ENCODE results near the gene ZAR1L.

Gene ZAR1L

DNA sequence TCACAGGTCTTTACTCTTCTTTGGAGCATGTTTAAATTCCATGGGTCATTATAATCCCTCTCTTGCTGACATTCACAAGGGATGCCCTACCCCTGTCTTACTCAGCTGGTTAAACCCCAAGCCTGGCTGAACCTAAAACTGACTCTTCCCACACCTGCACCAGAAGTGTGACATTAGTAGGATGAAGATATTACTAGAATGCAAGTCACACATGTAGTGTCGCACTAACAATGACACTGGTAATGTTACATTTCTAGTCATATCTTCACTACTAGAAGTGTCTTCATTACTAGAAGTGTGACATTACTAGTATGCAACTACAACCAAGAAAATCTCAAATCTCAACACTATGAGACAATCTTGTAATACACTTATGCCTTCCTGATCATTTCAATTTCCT is 14.2 kb downstream of the ZAR1L start:
- DNase-seq = no peak

DNA sequence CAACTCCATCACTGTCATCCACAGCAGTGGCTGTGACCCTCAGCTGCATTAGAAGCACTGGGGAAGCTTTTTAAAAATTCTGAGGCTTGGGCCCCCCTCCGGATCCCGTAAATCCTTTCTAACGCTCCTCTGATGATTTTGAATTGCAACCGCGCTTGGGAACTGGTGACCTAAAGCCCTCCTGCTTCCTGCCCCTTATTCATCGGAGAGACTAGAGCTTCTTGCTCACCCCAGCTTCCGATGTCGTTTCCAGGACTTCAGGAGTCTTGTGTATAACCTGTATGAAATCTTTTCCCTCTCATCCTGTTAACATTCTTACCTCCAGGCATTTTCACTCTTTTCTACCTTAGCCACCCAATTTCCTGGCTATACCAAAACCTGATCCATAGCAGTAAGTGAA is 14.8 kb downstream of the ZAR1L start:
- DNase-seq = no peak

DNA sequence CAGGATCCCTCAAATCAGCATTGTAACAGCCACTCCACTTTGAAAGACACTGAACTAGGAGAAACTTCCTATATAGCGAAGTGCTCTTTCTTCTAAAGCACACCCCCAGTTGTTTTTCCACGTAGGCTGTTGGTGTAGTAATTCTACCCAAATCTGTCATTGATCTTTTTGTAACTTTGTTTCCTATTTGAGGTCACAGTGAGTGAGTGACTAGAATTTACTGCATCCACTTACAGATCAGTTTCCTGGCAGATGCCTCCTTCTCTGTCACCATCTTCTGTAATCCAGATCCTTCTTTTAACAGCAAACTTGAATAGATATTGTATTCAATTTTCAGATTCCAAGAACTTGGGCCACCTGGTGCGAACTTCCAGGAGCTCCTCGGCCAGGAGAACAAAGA is 15.3 kb downstream of the ZAR1L start:
- DNase-seq = no peak

DNA sequence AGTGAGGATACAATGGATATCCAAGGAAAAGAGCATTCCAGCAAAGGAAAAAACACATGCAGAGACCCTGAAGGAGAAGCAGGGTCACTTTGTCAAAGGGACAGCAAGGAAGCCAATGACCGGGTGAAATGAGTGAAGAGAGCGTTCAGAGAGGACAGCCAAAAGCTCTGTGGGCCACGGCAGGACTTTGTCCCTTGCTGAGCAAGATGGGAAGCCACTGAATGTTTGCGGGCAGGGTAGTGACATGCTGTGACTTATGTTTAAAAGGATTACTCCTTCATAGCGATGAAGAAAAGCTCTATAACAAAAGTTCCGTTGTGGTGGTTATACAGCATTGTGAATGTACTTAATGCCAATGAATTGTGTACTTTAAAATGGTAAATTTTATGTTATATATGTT is 16.5 kb downstream of the ZAR1L start:
- DNase-seq = no peak

DNA sequence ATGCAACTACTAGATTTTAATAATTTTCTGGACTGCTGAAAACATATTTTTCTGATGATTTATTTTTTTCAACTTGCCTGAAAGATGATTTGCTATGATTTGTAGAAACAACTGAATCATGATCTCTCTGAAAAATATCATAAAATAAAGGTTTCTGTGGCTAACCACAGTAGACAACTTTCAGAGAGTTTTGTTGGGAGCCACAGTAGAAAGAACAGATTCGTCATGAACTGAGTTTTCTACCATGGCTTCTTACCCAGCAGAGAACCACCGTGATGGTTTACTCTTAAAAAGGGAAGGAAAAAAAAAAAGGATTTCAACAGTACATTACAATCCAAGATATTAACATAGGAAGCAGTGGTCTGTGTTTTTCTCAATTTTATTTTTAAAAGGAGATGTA is 18.0 kb downstream of the ZAR1L start:
- no peak for DNase-seq

DNA sequence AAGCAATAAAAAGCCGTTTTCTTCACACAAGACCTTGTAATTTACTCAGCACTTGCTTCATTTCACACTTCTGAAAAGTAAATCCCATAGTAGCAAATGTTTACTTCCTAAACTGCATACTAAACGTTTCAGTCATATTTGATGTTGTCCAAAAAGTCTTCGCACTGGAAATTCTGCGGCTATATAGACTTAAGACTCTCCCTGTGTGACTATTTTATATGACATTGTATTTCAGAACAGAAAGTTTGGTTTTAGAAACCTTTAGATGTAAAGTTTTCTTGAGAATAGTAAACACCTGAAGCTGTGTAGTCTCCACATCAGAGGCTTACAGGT is 29.6 kb downstream of the ZAR1L start:
- no peak for DNase-seq

DNA sequence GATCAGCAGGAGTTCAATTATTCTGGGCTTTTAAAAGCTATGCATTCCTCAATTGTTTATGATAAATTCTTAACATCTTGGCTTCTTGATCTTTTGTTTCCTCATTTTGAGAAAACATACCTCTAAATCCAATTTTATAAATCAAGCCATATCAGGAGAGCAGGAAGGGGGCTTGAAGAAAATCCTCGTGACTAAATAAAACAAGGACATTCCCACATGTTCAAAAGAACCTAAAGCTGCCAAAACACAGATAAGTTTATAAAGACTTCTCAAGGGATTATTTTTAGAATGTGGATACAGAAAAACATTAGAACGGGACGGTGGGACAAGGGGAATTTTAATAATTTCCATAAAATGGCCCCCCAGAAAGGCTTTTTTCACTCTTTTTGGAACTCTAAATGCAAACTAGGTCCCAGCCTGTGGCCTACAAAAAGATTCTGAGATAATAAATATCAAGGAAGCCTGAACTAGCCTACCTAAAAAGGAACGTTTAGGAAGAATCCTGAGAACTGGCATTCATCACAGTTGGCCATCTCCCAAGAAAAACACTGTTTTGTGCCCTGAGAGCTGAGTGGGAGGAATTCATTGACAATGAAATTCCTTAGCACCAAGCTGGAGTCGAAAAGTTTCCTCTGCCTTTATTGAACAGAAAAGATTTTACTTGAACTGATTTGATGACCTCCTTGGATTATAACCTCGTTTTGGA is 30.1 kb downstream of the ZAR1L start:
- DNase-seq = no peak

DNA sequence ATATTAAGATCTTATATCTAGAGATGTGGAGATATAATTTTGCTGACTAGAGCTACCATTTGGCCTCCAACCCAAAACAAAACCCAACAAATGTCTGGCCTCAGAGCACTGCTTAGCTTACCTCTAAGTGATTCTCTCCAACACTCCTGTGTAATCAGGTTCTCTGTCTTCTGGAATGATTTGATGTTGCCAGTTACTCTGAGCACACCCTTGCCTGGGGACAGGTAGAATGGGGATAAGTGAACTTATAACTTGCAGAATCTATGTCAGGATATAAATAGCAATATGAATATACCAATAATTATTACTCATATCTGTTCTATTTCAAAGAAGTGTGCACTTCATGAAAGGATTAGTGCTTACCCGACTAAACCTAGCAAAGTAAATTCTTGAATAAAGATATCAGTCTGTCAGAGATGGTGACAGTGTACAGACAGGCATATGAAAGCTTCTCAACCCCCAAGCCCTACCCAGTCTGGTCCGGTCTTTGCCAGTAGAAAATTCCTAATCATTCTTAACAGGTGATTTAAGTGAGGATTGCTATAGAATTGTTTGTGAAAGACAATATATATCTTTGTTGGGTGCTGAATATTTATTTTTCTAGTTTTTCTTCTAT is 33.0 kb downstream of the ZAR1L start:
- DNase-seq = no peak

DNA sequence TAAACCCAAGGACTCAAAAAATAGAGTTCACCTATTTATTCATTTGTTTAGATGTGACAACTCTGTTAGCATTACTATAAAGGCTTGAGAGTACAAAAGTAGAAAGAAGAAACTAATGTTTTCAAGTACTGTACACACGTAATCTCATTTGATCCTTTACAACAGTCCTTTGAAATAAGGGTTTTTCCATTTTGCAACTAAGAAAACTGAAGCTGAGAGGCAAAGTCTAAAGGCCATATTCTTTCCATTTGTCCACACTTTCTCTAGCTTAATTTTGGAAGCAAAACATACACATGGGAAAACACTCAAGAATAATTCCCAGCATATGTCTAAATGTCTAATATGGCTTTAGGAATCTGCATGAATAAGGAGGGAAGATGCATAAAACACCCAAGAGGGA is 34.1 kb downstream of the ZAR1L start:
- no peak for DNase-seq

DNA sequence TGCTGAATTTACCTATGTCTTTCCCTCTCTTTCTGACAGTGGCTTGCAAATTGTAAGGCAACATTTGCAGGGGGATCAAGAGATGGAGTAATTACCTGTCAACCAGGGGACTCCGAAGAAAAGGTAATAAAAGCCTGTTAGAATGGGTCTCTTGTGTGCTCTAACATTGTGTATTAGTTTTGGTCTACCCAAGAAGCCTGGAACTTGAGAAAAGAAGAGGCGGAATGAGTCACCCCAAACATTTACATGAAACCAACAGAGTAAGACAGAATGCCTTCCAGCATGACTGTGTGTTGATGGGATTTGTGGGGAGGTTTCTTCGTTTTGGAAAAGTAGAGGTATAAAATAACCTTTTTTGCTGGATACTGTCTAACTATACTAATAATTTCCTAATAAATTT is 36.7 kb downstream of the ZAR1L start:
- DNase-seq = no peak

DNA sequence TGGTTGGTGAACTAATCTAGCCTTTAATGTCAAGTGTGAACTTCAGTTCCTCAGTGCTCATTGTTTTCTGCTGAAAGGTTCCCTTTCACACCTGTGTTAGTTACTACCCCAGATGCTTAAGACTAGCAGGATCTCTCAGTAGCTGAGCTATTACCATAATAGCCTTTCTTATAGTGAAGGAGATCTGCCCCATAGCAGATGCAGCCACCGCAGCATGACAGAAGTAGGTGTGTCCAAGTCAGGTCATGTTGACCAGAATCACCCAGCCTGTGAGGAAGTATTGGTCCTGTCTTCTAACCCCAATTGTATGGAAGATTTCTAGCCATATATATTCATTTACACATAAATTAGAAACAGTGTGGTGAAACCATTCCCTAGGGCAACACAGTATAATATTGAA is 37.3 kb downstream of the ZAR1L start:
- no peak for DNase-seq

DNA sequence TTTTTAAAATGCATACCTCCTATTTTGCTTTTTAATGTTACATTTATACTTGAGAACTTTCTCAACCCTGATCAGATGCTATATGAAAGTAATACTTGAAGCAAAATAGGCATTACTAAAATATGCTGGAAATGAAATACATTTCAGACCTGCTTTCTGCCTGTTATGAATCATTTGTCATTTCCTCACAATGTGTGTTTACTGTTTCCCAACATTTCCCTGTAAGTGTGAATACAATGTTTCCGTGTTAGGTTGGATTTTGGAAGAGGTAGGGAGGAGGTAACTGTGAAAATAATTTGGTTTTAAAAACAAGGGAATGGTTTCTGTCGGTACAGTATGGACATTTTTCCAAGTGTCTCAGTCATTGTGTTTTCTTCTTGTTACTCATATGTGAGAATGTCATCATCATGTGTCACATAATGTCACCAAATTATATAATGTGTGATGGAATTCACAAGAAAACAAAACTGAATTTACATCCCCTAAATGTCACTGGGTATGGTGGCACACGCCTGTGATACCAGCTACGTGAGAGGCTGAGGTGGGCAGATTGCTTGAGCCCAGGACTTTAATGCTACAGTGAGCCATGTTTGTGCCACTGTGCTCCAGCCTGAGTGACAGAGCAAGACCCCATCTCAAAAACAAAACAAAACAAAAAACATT is 43.0 kb downstream of the ZAR1L start:
- no peak for DNase-seq

DNA sequence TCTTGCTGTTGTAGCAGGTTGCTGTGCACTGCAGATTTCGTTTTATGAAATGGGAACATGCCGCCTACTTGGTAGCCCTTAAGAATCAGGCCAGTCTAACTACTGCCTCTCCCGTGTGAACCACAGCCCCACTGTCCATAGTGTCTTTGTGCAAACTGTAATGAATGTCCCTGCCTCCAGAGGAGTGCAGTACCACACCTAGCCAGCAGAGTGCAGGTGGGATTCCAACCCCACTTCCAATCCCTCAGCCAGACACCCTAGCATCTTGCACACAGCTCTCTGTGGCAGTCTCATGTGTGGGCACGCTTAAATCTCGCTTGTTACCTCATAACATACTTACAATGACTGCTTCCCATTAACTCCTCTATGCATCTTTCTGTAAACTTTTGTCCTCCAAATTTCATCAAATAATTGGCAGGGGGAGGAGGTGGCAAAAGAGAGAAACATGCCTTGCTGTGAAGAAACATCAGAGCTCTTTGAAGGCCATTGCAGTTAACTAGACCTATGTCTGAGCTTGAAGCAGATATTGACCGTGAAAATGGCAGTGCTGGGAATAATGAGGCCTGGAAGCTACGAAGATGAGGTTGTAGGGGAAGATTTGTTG is 47.2 kb downstream of the ZAR1L start:
- DNase-seq = no peak

DNA sequence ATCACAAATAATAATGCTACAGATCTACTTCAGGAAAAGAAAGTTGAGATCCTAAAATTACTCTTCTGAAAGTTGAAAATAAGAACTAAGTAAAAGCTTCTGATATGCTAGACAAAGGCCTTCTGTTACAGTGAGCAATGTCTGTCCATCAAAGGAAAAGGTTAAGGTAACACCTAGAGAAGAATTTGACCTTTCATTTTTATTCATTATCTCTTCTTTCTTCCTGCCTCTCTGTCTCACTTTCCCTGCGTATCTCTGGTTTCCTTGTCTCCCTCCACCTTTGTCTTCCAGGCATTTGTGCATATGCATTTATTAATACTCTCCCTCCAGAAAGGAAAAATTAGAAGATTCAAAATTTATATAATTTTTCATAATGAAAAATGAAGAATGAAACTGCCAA is 49.0 kb downstream of the ZAR1L start:
- no peak for DNase-seq

DNA sequence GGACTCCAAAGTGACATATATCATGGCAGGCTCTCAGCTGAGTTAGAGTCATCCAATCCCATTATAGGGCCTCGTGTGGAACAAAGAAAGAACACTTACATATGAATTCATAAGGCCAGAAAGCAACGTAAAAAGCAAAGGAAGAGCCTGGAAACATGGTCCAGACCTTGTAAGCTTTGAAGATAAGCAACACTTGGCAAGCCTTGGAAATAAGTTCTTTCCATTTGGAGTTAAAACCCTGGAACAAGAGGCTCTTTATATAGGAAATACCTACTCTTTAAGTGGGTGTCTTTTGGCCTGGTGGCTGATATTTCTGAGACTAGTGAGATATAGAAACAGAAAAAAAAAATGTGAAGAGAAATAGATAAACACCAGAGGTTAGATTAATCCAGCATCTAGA is 49.4 kb downstream of the ZAR1L start:
- DNase-seq = no peak

DNA sequence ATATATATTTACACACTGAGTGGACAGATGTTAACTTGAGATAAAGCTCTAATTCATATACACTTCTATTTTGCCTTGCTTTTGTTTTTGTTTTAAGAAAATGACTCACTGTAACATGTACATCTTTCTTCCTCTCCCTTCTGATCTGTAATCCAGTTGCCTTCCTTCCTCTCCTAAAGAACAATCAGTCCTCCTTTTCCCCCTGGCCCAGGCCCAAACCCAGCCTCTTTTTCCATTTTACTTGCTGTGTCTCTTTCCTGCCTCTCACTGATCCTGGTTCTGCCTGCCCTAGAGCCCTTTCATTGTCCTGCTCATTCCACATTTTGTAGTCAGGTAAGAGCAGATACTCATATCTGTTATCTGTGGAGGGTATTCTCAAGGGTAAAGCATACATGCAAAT is 50.8 kb downstream of the ZAR1L start:
- no peak for DNase-seq

DNA sequence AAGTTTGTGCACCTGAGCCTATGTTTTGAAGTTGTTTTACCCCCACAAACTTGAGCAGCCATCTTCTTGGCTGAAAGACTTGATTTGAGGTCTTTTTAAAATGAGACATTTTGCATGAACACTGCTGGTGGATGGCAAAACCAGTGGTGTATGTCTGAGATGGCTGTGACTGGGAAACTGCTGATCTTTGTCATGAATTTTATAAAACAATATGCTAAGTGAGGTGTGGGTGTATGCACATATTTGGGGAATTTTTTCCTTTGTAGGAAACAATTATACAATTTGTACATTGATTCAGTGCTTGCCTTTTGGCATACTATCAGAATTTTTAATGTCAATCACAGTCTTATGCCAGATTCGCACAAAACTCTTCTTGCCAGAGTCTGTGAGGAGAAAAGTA is 52.5 kb downstream of the ZAR1L start:
- DNase-seq = no peak

DNA sequence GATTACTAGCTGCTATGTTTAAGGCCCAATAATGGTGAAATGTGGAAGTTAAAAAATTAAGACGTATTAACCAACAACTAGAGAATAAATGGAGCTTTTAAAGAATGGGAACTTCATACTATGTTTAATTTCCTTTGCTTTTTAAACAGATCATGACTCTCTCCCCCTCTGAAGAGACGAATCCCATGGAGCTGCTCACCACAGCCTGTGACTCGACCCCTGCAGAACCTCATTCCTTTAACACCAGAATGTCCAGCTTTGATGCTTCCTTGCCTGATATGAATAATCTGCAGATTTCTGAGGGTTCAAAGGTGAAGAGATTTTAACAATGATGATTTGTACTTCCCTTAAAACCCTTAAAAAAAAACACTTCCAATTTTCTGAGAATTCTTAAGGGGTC is 53.0 kb downstream of the ZAR1L start:
- no peak for DNase-seq

DNA sequence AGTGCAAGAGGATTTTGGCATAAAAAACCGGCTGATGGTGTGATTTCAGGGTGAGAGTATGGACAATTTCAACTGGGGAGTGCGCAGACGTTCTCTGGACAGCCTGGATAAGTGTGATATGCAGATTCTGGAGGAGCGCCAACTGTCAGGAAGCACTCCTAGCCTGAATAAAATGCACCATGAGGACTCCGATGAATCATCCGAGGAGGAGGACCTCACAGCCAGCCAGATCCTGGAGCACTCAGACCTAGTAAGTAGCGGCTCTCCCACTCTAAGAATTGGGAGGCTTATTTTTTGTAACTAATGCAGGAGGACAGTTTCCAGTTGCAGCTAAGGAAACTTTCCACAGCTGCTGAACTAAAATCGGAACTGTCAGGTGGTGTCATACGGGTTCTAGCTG is 53.6 kb downstream of the ZAR1L start:
- no peak for DNase-seq

DNA sequence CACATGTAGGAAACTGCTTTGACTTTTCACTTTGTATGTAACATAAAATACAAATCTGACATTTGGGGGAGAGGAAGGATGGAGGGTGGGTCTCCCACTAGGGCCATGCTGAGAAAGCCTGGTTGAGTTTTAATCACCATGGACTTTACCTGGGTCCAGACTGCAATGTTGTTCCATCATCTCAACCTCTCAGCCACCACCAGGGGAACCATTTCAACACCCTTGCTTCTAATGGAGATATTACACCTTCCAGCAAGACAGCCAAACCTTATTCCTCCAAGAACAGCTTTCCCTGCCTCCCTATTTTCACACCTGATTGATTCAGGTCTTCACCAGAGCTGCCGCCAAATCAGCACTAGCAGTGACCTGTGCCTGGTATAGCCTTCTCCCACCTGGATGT is 56.0 kb downstream of the ZAR1L start:
- DNase-seq = no peak

DNA sequence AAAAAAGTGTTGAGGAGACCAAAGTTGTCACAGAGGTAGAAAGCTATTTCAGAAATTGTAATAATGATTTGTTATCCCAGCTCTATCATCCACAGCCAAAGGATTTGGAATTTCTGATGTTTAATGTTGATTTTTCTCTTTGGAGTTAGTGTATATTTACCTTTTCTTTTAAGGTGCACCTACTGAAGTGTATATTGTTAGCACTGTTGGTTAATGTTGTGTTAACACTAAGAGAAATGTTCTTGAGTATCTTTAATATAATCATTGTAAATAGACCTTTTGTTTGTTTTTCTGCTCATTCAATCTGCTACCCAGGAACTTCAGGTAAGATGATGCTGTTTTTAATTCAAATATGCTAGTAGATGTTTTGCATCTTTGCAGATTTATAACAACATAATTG is 57.5 kb downstream of the ZAR1L start:
- no peak for DNase-seq

DNA sequence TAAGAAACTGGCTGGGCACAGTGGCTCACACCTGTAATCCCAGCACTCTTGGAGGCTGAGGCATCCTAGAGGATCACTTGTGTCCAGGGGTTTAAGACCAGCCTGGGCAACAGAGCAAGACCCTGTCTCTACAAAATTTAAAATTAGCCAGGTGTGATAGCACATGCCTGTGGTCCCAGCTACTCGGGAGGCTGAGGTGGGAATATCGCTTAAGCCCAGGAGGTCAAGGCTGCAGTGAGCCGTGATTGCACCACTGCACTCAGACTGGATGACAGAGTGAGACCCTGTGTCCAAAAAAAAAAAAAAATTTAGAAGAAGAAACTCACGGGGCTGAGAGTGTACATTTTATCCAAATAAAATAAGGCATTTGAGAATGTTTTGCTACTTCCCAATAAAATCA is 58.9 kb downstream of the ZAR1L start:
- no peak for DNase-seq

DNA sequence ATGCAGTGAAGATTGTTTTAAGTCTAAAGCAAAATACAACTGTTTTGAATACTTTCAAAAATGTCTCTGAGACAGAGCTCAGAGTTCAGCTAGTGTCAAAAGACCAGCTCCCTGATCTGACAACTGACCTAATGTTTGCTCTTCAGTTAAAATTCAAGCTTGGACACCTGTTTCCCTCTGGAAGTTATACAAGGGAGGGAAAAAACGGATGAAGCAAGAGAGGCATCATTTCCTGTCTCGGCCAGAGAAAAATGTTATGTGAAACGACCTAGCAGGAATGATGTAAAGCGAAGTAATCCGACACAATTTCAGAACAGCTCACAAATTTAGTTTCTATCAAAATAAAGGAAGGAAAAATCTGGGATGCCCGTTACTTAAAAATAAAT is 59.4 kb downstream of the ZAR1L start:
- no peak for DNase-seq

DNA sequence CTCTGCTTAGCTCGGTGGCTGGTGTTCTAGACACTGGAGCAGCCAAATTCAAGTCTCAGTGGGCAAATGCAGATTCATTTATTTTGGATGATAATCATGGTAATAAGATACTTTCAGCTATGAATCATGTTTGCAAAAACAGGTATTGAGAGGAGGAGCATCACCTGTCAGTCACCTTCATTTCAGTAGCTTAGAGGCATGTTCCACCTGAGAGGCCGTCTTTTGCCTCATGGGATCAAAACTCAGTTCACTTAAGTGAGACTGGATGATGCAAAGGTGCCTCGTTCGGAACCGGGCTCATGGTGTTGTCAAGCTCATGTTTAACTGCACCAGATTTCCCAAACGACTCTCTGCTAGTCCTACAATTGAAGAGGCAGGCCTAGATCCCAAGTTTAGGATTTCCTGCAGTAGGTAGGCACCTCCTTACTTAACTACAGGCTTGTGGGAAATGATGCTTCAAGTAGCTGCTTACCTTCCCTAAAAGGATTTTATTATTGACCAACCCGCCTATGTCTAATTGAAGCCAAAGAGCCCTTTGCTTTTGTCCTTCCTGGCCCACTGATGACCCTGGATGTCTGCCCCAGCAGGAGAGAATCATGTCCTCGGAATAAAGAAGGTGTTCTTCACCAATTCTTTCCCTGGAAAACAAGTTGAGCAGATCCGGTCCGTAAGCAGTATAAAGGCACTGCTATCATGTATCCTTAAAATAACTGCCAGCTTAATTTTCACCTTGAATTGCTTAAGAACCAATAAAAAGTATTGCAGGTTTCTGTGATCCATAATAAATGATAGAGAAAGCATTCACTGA is 60.0 kb downstream of the ZAR1L start:
- DNase-seq = no peak

Measured in GOT3 (cell line).